ENCODE measurements around the gene AGBL4.

Gene AGBL4

GRCh38 chr1:48999321-48999720, 1024.4 kb downstream of the AGBL4 start:
- CTCF ChIA-PET = no interaction called here
- no peak for TF ChIP-seq CTCF (IDR thresholded peaks at IDR 0.05; ENCODE audit: control extremely low read depth, extremely low read depth, low read depth, missing control alignments)
- POLR2A ChIA-PET = no interaction called here
- no peak for DNase-seq (ENCODE audit: extremely low spot score)

GRCh38 chr1:48996311-48996710, 1027.4 kb downstream of the AGBL4 start:
- TF ChIP-seq CTCF (IDR thresholded peaks at IDR 0.05; ENCODE audit: control extremely low read depth, extremely low read depth, low read depth, missing control alignments) = no peak
- CTCF ChIA-PET = interaction anchor here (0.9 to 1.6 kb wide), 2 partner anchors 16 to 26 kb away, joined by 3 read pairs; no protein-coding TSS in a partner anchor
- POLR2A ChIA-PET = no interaction called here

GRCh38 chr1:48988633-48989197, 1035.0 kb downstream of the AGBL4 start:
- POLR2A ChIA-PET = no interaction called here
- no peak for DNase-seq (ENCODE audit: extremely low spot score)
- TF ChIP-seq CTCF (IDR thresholded peaks at IDR 0.05; ENCODE audit: control extremely low read depth, extremely low read depth, low read depth, missing control alignments) = no peak
- CTCF ChIA-PET = no interaction called here

More at GRCh38 chr1:48996311-48996710, 1027.4 kb downstream of the AGBL4 start:
- no peak for DNase-seq (ENCODE audit: extremely low spot score)

- DNase-seq (ENCODE audit: extremely low spot score) = no peak
- POLR2A ChIA-PET = no interaction called here
- CTCF ChIA-PET = interaction anchor here (0.9 to 1.3 kb wide), 3 partner anchors 17 to 34 kb away, joined by 3 to 4 read pairs (median 3); no protein-coding TSS in a partner anchor
- TF ChIP-seq CTCF (IDR thresholded peaks at IDR 0.05; ENCODE audit: control extremely low read depth, extremely low read depth, low read depth, missing control alignments) = no peak
Observed at GRCh38 chr1:48979940-48980339, 1043.8 kb downstream of the AGBL4 start.

GRCh38 chr1:48978413-48978812, 1045.3 kb downstream of the AGBL4 start:
- TF ChIP-seq CTCF (IDR thresholded peaks at IDR 0.05; ENCODE audit: control extremely low read depth, extremely low read depth, low read depth, missing control alignments) = no peak
- POLR2A ChIA-PET = no interaction called here
- no peak for DNase-seq (ENCODE audit: extremely low spot score)
- CTCF ChIA-PET = no interaction called here

- POLR2A ChIA-PET = no interaction called here
- no peak for TF ChIP-seq CTCF (IDR thresholded peaks at IDR 0.05; ENCODE audit: control extremely low read depth, extremely low read depth, low read depth, missing control alignments)
- CTCF ChIA-PET = no interaction called here
- DNase-seq (ENCODE audit: extremely low spot score) = no peak
Observed at GRCh38 chr1:48977273-48977672, 1046.5 kb downstream of the AGBL4 start.

Measured in GM10248 (cell line).